Activated B cell treated with CpG ODN at 0.5 μM for 24 hours (primary cell): ENCODE data around the gene BTBD7. TPM values are rescaled to one million over a fixed set of nuclear protein-coding genes. Genes with fewer than 3 reads are reported as not detected.

Experiments
- ATAC-seq: fragments of 200-7000 bp; cut with Tn5 transposase; one replicate; pipeline ENCODE4 v1.10.0; 2021; ENCODE audit warnings: low read depth, mild to moderate bottlenecking, moderate library complexity
- CTCF ChIA-PET: fragments of 350-600 bp; sonication (Branson Sonifier 250); formaldehyde crosslinking; loops from one replicate; lab custom pipeline; 2021; ENCODE audit warnings: antibody characterized with exemption; lab: Charles Lee
- POLR2A ChIA-PET: fragments of 350-600 bp; sonication (Branson Sonifier 250); formaldehyde crosslinking; loops from one replicate; lab custom pipeline; 2021; ENCODE audit warnings: antibody characterized with exemption; lab: Charles Lee
- DNase-seq: peaks from one replicate; pipeline ENCODE4 v3.0.0; 2022
- H3K27ac Mint-ChIP-seq: one replicate; pipeline ENCODE4 v1.8.0; 2020; ENCODE audit warnings: mixed read lengths
- H3K27me3 Mint-ChIP-seq: one replicate; pipeline ENCODE4 v1.8.0; 2021; ENCODE audit warnings: mixed read lengths
- H3K36me3 Mint-ChIP-seq: one replicate; pipeline ENCODE4 v1.8.0; 2021; ENCODE audit warnings: low read depth, mixed read lengths
- H3K4me1 Mint-ChIP-seq: one replicate; pipeline ENCODE4 v1.8.0; 2021; ENCODE audit warnings: mixed read lengths
- H3K4me3 Mint-ChIP-seq: one replicate; pipeline ENCODE4 v1.8.0; 2020; ENCODE audit warnings: mild to moderate bottlenecking, mixed read lengths
- H3K9me3 Mint-ChIP-seq: one replicate; pipeline ENCODE4 v1.8.0; 2020; ENCODE audit warnings: mixed read lengths
- intact Hi-C: fragments of 100-400 bp; cut with micrococcal nuclease; formaldehyde crosslinking; loops from one replicate; pipeline ENCODE4 v1.15.1; 2024
- total RNA-seq: library from RNA; stranded (reverse); gene quantifications from 2 replicates; pipeline ENCODE4 v1.2.3, GENCODE V29; 2022
- TF ChIP-seq, protein P1 (sequence below): fragments of 200-600 bp; IDR thresholded peaks from one replicate; pipeline ENCODE4 v1.8.0; 2022; ENCODE audit warnings: antibody characterized with exemption, mild to moderate bottlenecking

Gene BTBD7
- total RNA-seq, 1 donor from 2014 or later = 41.2 TPM

DNA sequence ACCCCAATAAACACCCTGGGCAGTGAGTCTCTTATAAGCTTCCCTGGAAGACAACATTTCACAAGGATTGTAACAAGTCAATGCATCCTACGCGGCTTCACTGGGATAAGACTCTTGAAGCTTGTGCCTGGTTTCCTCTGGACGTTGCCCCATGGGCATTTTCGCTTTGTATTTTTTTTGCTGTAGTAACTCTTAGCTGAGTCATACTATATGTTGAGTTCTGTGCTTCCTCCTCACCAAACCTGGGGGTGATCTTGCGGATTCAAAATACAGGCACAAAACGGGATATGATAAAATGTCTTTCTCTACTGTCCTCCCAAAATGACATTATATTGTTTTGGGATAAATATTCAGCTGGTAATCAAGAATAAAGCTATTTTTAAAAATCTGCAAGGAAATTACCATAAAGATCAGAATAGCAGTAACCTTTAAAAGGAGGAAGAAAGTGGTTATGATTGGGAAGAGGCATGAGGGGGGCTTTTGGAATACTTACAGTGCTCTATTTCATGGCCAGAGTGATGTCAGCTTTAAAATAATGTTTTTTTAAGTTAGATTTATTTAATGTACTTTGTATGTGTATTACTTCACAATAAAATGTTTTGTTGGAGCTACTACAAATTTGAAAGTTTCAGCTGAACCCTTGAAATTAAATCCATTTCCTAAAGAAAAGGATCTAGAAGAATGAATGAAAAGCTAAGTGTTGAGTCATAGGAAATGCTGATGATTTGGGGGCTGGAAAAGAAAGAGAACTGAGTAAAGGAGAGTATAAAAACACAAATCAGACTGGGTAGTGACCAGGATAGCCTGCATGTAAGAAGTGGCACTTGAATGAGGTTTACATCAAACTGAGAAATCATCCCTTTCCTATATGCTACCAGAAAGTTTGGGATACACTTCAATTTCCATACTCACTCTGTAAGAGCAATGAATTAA lies 14.7 kb downstream of the BTBD7 start:
- TF ChIP-seq, protein P1, sequence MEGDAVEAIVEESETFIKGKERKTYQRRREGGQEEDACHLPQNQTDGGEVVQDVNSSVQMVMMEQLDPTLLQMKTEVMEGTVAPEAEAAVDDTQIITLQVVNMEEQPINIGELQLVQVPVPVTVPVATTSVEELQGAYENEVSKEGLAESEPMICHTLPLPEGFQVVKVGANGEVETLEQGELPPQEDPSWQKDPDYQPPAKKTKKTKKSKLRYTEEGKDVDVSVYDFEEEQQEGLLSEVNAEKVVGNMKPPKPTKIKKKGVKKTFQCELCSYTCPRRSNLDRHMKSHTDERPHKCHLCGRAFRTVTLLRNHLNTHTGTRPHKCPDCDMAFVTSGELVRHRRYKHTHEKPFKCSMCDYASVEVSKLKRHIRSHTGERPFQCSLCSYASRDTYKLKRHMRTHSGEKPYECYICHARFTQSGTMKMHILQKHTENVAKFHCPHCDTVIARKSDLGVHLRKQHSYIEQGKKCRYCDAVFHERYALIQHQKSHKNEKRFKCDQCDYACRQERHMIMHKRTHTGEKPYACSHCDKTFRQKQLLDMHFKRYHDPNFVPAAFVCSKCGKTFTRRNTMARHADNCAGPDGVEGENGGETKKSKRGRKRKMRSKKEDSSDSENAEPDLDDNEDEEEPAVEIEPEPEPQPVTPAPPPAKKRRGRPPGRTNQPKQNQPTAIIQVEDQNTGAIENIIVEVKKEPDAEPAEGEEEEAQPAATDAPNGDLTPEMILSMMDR = no peak
- H3K4me3 Mint-ChIP-seq = no peak overlapping the region
- H3K4me1 Mint-ChIP-seq = peaks cover 40% of the 10 kb centered on the region
- ATAC-seq (no peak), DNase-seq (no peak)
- H3K9me3 Mint-ChIP-seq = no peaks in the 10 kb centered on the region
- intact Hi-C loops = no loop called here
- POLR2A ChIA-PET = interaction anchor here (0.6 kb wide), 1 partner anchor 36 kb away, joined by 3 read pairs; no protein-coding TSS in a partner anchor
- no peak overlapping the region for H3K27ac Mint-ChIP-seq
- CTCF ChIA-PET = no interaction called here
- peaks cover 16% of the 10 kb centered on the region for H3K36me3 Mint-ChIP-seq
- no peaks in the 10 kb centered on the region for H3K27me3 Mint-ChIP-seq

DNA sequence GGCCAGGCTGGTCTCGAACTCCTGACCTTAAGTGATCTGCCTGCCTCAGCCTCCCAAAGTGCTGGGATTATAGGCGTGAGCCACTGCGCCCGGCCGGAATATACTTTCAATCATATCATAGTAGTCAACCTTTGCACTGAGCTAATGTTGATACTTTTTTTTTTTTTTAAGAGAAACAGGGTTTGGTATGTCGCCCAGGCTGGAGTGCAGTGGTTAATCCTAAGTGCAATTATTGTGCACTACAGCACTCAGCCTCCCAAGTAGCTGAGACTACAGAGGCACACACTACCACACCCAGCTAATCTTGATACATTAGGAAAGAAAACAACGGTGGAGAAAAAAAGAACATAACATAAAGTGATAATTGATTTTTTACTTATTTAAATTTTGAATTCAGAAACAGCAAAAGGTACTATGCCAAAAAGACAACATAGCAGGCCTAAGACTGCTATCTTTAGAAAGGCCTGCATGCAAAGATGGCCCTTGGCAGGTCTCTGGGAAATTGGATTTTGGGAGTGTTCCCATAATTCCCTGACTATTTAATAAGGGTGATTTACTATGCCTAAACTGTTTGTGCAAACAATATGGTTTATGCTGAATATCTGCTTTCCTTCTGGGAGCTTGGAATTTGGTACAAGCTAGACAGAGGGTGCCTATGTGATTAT lies 15.5 kb downstream of the BTBD7 start:
- Mint-ChIP-seq H3K4me1 (peaks cover 40% of the 10 kb centered on the region), H3K4me3 (no peak overlapping the region)

GRCh38 chr14:93316716-93317115 lies 16.1 kb downstream of the BTBD7 start:
- TF ChIP-seq, protein P1 = no peak
- peaks cover 40% of the 10 kb centered on the region for H3K4me1 Mint-ChIP-seq
- H3K27me3 Mint-ChIP-seq = no peaks in the 10 kb centered on the region
- no peak overlapping the region for H3K27ac Mint-ChIP-seq
- ChIA-PET POLR2A (interaction anchor here (0.6 kb wide), 1 partner anchor 10 kb away, joined by 4 read pairs; no protein-coding TSS in a partner anchor), CTCF (no interaction called here)
- DNase-seq (no peak), ATAC-seq (no peak)
- peaks cover 13% of the 10 kb centered on the region for H3K36me3 Mint-ChIP-seq
- no peak overlapping the region for H3K4me3 Mint-ChIP-seq
- no peaks in the 10 kb centered on the region for H3K9me3 Mint-ChIP-seq
- intact Hi-C loops = no loop called here

More for the DNA sequence above, 15.5 kb downstream of the BTBD7 start:
- Mint-ChIP-seq H3K9me3 (no peaks in the 10 kb centered on the region), H3K27me3 (no peaks in the 10 kb centered on the region), H3K36me3 (peaks cover 15% of the 10 kb centered on the region), H3K27ac (no peak overlapping the region)
- TF ChIP-seq, protein P1 = no peak
- DNase-seq (no peak), ATAC-seq (no peak)
- POLR2A ChIA-PET = interaction anchor here (0.6 kb wide), 2 partner anchors 9 to 37 kb away, joined by 3 to 4 read pairs; no protein-coding TSS in a partner anchor
- CTCF ChIA-PET = no interaction called here
- intact Hi-C loops = no loop called here

- H3K36me3 Mint-ChIP-seq = peaks cover 8% of the 10 kb centered on the region
- POLR2A ChIA-PET = no interaction called here
- CTCF ChIA-PET = no interaction called here
- H3K9me3 Mint-ChIP-seq = no peaks in the 10 kb centered on the region
- no peaks in the 10 kb centered on the region for H3K27me3 Mint-ChIP-seq
- no peak overlapping the region for H3K4me3 Mint-ChIP-seq
- no peak overlapping the region for H3K27ac Mint-ChIP-seq
- H3K4me1 Mint-ChIP-seq = peaks cover 35% of the 10 kb centered on the region
- intact Hi-C loops = no loop called here
- no peak for ATAC-seq
- DNase-seq = no peak
- TF ChIP-seq, protein P1 = no peak
Measured at GRCh38 chr14:93315575-93315974, 17.3 kb downstream of the BTBD7 start.

DNA sequence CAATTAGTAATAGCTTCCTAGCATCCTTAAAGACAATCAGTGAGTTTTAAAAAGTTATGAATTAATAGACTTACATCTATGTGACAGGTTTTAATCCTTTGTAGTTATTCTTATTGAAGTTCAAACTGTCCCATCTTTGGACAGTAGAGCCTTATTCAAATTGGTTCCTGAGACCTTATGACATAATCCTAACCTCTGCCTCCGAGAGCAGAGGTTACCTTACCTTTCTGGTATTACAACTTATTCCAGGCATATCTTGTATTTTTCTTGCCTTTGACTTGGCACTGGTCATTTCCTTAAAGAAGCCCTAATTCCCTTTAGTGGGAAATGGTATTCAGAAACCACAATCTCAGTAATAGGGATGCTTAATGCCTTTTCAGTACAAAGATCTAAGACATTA lies 21.8 kb downstream of the BTBD7 start:
- peaks cover 24% of the 10 kb centered on the region for H3K4me1 Mint-ChIP-seq
- no peak for DNase-seq
- POLR2A ChIA-PET = no interaction called here
- peaks cover 8% of the 10 kb centered on the region for H3K36me3 Mint-ChIP-seq
- no peak overlapping the region for H3K4me3 Mint-ChIP-seq
- TF ChIP-seq, protein P1 = no peak
- H3K9me3 Mint-ChIP-seq = no peaks in the 10 kb centered on the region
- CTCF ChIA-PET = no interaction called here
- H3K27me3 Mint-ChIP-seq = no peaks in the 10 kb centered on the region
- H3K27ac Mint-ChIP-seq = no peak overlapping the region
- no peak for ATAC-seq
- intact Hi-C loops = no loop called here
